Left lung (tissue), 10 donors: ENCODE measurements around the gene CHRNA4. TPM values are rescaled to one million over a fixed set of nuclear protein-coding genes. Genes with fewer than 3 reads are reported as not detected.

Source experiments
- ATAC-seq: fragments of 200-7000 bp; cut with Tn5 transposase; one replicate; pipeline ENCODE4 v1.9.1; 2020; ENCODE audit warnings: moderate library complexity
- DNase-seq, 4 donors: peaks; one replicate each; pipeline ENCODE4 v3.0.0-alpha.2; 2013 to 2020
- H3K27ac ChIP-seq, 2 donors: fragments of 200-600 bp; sonication (generic) in 1 of 2; one replicate each; pipeline versions ENCODE4 v1.5.0 to v1.8.0; 2020 to 2021
- H3K27me3 ChIP-seq, 2 donors: fragments of 200-600 bp; sonication (generic) in 1 of 2; one replicate each; pipeline versions ENCODE4 v1.5.0 to v1.8.0; 2020 to 2021
- H3K36me3 ChIP-seq, 2 donors: fragments of 200-600 bp; sonication (generic) in 1 of 2; one replicate each; pipeline versions ENCODE4 v1.5.0 to v1.8.0; 2020 to 2021
- H3K4me1 ChIP-seq, 2 donors: fragments of 200-600 bp; one replicate each; pipeline ENCODE4 v1.8.0; 2021
- H3K4me3 ChIP-seq, 2 donors: fragments of 200-600 bp; sonication (generic) in 1 of 2; one replicate each; pipeline versions ENCODE4 v1.5.0 to v1.8.0; 2020 to 2021; ENCODE audit warnings: mild to moderate bottlenecking in 1 of 2
- H3K9me3 ChIP-seq, 2 donors: fragments of 200-600 bp; sonication (generic) in 1 of 2; one replicate each; pipeline versions ENCODE4 v1.5.0 to v1.8.0; 2020 to 2021
- intact Hi-C, 2 donors: fragments of 100-400 bp; cut with DNase I; formaldehyde crosslinking; loops; one replicate each; pipeline versions ENCODE4 v1.11.2 to v1.14.2; 2022
- polyA plus RNA-seq, 6 donors: library from polyadenylated mRNA; unstranded; fragments of 120-200 nt; gene quantifications; one replicate each; pipeline ENCODE4 v1.2.1, GENCODE V29; 2013; ENCODE audit not compliant: insufficient read length in 6 of 6
- total RNA-seq, 2 donors: library from RNA; stranded (reverse); fragmentation: NEBNext Ultra II Directional; extraction: Animal tissue kit (Norgen Biotek cat#: 25700); gene quantifications; one replicate each; pipeline ENCODE4 v1.2.1, GENCODE V29; 2021
- TF ChIP-seq, protein P1 (sequence below), 2 donors: fragments of 200-600 bp; sonication (generic) in 1 of 2; IDR thresholded peaks; one replicate each; pipeline versions ENCODE4 v1.5.0 to v1.8.0; 2021; ENCODE audit warnings: antibody characterized with exemption in 2 of 2
- donor health status: DM: no; HTN: yes; CAD: no.
- donor health status: DM: no; HTN: no; CAD: no.

Gene CHRNA4
- total and polyA plus RNA-seq, 8 donors, result 0.16 to 1.3 (median 1.00) TPM; not detected in 2

DNA sequence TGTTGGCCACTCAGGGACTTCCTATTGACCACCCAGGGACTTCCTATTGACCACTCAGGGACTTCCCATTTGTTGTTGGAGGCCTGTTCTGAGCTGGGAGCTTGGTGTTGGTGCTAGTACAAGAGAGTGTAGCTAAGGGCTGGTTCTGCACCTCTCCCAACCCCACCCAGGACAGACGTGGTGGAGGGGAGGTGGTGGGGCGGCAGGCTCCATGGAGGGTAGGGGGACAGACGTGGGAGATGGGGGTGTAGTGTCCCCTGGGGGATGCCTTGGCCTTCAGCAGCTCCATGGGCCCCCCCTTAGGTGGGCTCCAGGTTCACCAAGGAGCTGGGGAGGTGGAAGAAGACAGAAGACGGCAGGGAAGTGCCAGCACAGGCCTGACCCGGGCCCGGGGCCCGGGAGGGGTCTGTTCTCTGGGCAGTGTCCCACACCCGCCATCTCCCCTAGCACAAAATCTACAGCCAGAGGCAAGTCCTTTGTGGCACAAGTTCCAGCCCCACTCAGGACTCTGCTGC is 33.9 kb downstream of the CHRNA4 start:
- peak in 1 of 4 donors; percentile 24 for DNase-seq
- Histone ChIP-seq H3K4me3 (no peak overlapping the region), H3K27me3 (peaks cover 0 to 60% of the 10 kb centered on the region in 2 donors), H3K4me1 (no peaks in the 10 kb centered on the region), H3K36me3 (no peaks in the 10 kb centered on the region), H3K27ac (peak overlapping the region in 1 of 2 donors; percentile 70), H3K9me3 (peaks cover 0 to 15% of the 10 kb centered on the region in 2 donors)
- no peak for ATAC-seq
- TF ChIP-seq, protein P1, sequence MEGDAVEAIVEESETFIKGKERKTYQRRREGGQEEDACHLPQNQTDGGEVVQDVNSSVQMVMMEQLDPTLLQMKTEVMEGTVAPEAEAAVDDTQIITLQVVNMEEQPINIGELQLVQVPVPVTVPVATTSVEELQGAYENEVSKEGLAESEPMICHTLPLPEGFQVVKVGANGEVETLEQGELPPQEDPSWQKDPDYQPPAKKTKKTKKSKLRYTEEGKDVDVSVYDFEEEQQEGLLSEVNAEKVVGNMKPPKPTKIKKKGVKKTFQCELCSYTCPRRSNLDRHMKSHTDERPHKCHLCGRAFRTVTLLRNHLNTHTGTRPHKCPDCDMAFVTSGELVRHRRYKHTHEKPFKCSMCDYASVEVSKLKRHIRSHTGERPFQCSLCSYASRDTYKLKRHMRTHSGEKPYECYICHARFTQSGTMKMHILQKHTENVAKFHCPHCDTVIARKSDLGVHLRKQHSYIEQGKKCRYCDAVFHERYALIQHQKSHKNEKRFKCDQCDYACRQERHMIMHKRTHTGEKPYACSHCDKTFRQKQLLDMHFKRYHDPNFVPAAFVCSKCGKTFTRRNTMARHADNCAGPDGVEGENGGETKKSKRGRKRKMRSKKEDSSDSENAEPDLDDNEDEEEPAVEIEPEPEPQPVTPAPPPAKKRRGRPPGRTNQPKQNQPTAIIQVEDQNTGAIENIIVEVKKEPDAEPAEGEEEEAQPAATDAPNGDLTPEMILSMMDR (IDR thresholded peaks at IDR 0.05), result no peak
- intact Hi-C loops, result no loop called here

DNA sequence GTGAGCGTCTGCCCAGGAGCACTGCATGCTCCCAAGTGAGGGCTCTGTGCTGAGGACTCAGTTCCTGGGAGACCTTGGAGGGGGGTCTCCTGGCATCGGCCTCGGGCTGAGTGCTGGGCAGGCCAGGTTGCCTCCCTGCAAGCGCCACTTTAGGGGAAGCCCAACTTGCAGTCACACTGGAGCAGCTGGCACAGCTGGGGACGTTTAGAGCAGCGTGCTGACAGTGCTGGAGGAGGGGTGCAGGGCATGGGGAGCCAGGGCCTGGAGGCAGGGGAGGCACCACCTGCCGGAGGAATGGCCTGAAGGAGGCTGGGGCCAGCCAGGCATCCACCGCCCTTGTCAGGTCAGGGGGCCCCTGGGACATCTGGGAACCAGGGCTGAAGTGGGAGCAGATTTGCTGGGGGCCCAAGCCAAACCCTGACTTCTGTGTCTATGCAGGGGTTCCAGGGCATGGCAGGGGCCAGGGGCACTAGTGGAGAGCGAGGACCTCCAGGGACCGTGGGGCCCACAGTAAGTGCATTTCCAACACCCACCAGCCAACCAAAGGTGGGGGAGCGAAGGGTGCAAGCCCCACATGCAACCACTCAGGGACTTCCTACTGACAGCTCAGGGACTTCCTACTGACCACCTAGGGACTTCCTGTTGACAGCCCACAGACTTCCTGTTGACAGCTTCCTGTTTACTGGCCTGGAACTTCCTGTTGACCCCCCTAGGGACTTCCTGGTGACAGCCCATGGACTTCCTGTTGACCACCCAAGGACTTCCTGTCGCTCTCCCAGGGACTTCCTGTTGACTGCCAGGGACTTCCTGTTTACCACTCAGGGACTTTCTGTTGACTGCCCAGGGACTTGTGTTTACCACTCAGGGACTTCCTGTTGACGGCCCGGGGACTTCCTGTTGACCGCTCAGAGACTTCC is 34.6 kb downstream of the CHRNA4 start:
- DNase-seq (peak in 1 of 4 donors; percentile 47), ATAC-seq (no peak)
- TF ChIP-seq, protein P1 (IDR thresholded peaks at IDR 0.05), result no peak
- Histone ChIP-seq H3K4me1 (no peaks in the 10 kb centered on the region), H3K4me3 (no peak overlapping the region), H3K9me3 (peaks cover 0 to 8% of the 10 kb centered on the region in 2 donors), H3K27me3 (peaks cover 0 to 61% of the 10 kb centered on the region in 2 donors), H3K36me3 (no peaks in the 10 kb centered on the region), H3K27ac (peak overlapping the region in 1 of 2 donors; percentile 70)
- intact Hi-C loops, result no loop called here

DNA sequence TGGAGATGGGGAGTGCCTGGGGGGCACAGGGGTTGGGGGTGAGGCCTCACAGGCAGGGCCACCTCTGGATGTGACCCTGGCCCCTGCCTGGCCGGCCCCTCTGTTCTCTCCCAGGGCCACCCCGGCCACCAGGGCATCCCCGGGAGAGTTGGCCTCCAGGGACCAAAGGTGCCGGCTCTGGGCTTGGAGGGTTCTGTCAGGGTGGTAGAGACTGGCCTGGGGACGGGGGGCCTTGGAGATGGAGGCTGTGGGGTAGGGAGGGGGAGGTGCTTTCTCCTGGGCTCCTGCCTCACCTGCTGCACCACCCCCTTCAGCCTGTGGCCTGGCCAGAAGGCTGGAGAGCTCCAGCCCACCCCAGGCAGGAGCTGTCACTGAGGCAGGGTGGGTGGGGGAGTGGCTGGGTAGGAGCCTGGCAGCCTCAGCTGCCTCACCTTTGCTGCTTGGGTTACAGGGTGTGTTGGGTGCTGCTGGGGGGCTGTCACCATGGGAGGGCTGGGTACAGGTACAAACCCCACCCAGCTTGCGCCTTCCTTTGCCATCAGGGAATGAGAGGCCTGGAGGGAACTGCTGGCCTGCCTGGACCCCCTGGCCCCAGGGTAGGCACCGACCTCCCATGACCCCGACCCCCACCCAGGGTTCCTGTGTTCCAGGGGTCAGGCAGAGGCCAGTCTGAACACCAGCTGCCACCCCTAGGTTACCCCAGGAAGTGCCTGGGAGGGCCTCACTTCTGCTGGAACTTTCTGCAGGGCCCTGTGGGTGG is 35.4 kb downstream of the CHRNA4 start:
- intact Hi-C loops, result no loop called here
- no peak overlapping the region for H3K4me3 ChIP-seq
- DNase-seq (peak in 1 of 4 donors; percentile 29), ATAC-seq (no peak)
- no peak overlapping the region for H3K27ac ChIP-seq
- H3K36me3 ChIP-seq, result no peaks in the 10 kb centered on the region
- no peaks in the 10 kb centered on the region for H3K4me1 ChIP-seq
- TF ChIP-seq, protein P1 (IDR thresholded peaks at IDR 0.05), result no peak
- H3K27me3 ChIP-seq, result peaks cover 0 to 60% of the 10 kb centered on the region in 2 donors
- H3K9me3 ChIP-seq, result peaks cover 0 to 7% of the 10 kb centered on the region in 2 donors

DNA sequence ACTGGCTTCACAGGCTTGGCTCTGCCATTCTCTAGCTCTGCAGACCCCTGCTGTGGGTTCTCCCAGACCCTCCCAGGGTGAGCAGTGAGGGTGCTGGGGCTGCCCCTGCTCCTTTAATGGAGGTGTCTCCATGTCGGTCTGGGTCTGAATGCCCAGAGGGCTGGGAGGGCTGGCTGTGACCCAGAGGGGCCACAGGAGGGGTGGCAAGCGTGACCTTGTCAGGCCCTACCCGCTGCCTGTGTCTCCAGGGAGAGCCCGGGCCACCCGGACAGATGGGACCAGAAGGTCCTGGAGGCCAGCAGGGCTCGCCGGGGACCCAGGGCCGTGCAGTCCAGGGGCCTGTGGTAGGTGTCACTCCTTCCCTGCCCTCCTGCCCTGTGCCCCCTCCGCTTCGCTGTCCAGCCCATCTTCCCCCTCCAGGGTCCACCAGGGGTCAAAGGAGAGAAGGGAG is 36.1 kb downstream of the CHRNA4 start:
- Histone ChIP-seq H3K27ac (no peak overlapping the region), H3K4me1 (no peaks in the 10 kb centered on the region), H3K9me3 (peaks cover 0 to 7% of the 10 kb centered on the region in 2 donors), H3K4me3 (no peak overlapping the region), H3K27me3 (peaks cover 0 to 60% of the 10 kb centered on the region in 2 donors), H3K36me3 (no peaks in the 10 kb centered on the region)
- TF ChIP-seq, protein P1 (IDR thresholded peaks at IDR 0.05), result no peak
- DNase-seq (peak in 2 of 4 donors; percentile 13 to 43), ATAC-seq (no peak)
- intact Hi-C loops, result no loop called here
